ENCODE results near the gene DENND6A.

Gene DENND6A

DNA sequence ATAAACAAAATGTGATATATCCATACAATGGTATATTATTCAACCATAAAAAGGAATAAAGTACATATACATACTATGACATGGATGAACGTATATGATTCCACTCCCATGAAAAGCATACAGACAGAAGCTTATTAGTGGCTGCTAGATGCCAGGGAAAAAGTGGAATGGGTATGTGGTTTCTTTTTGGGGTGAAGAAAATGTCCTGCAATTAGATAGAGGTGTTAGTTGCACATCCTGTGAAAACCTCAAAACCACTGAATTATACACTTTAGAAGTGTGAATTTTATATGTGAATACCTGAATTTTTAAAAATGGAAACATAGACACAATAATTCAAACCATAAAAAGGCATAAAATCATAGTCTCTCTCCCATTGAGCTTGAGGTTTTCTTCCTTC lies 11.2 kb downstream of the DENND6A start:
- H3K27me3 ChIP-seq (replicated peaks), result no peaks in the 10 kb centered on the region
- H3K4me3 ChIP-seq (ENCODE audit: low read depth, low read length), result no peak overlapping the region
- TF ChIP-seq, protein P1, sequence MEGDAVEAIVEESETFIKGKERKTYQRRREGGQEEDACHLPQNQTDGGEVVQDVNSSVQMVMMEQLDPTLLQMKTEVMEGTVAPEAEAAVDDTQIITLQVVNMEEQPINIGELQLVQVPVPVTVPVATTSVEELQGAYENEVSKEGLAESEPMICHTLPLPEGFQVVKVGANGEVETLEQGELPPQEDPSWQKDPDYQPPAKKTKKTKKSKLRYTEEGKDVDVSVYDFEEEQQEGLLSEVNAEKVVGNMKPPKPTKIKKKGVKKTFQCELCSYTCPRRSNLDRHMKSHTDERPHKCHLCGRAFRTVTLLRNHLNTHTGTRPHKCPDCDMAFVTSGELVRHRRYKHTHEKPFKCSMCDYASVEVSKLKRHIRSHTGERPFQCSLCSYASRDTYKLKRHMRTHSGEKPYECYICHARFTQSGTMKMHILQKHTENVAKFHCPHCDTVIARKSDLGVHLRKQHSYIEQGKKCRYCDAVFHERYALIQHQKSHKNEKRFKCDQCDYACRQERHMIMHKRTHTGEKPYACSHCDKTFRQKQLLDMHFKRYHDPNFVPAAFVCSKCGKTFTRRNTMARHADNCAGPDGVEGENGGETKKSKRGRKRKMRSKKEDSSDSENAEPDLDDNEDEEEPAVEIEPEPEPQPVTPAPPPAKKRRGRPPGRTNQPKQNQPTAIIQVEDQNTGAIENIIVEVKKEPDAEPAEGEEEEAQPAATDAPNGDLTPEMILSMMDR (IDR thresholded peaks at IDR 0.05; ENCODE audit: low read depth, low read length, missing control alignments), result no peak
- H3K36me3 ChIP-seq (replicated peaks), result no peaks in the 10 kb centered on the region
- no peak overlapping the region for H3K27ac ChIP-seq
- DNase-seq, result no peak
- in situ Hi-C loops (cut with HindIII; ENCODE audit: low pct_ligation_motif_present, low sequenced_read_pairs), result no loop called here

DNA sequence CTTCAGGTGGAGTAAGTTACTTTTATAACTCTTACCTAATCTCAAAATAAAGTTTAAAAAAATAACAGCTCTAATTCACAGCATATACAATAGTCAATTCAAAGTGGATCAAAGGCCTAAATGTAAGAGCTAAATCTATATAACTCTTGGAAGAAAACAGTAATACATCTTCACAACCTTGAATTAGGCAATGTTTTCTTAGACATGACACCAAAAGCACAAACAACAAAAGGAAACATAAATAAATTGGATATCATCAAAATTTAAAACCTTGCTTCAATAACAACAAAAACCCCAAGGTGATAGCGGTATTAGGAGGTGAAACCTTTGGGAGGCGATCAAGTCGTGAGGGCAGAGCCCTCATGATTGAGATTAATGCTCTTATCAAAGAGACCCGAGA lies 12.8 kb downstream of the DENND6A start:
- Histone ChIP-seq H3K4me3 (ENCODE audit: low read depth, low read length) (no peak overlapping the region), H3K27ac (no peak overlapping the region), H3K36me3 (replicated peaks) (no peaks in the 10 kb centered on the region), H3K27me3 (replicated peaks) (no peaks in the 10 kb centered on the region)
- in situ Hi-C loops (cut with HindIII; ENCODE audit: low pct_ligation_motif_present, low sequenced_read_pairs), result no loop called here
- TF ChIP-seq, protein P1 (IDR thresholded peaks at IDR 0.05; ENCODE audit: low read depth, low read length, missing control alignments), result no peak
- DNase-seq, result no peak

DNA sequence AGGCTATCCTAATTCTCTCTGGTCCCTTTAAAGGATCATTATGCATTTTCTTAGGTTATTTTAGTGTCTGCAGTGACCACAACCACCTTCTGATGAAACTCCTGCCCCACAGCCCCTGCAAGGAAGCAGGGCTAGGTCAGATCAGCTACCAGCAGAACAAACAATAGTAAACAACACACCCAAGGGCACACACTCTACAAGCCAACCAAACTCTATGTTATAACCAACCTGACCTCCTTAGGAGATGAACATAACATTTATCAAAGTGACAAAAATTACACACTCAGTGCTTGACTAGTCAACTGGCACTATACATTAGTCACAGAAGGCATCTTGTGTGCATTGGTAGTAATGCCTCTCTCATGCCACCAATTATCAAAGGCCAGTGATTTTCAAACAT lies 17.3 kb downstream of the DENND6A start:
- TF ChIP-seq, protein P1 (IDR thresholded peaks at IDR 0.05; ENCODE audit: low read depth, low read length, missing control alignments), result no peak
- Histone ChIP-seq H3K36me3 (replicated peaks) (no peaks in the 10 kb centered on the region), H3K27me3 (replicated peaks) (no peaks in the 10 kb centered on the region), H3K27ac (no peak overlapping the region), H3K4me3 (ENCODE audit: low read depth, low read length) (no peak overlapping the region)
- in situ Hi-C loops (cut with HindIII; ENCODE audit: low pct_ligation_motif_present, low sequenced_read_pairs), result no loop called here
- no peak for DNase-seq

DNA sequence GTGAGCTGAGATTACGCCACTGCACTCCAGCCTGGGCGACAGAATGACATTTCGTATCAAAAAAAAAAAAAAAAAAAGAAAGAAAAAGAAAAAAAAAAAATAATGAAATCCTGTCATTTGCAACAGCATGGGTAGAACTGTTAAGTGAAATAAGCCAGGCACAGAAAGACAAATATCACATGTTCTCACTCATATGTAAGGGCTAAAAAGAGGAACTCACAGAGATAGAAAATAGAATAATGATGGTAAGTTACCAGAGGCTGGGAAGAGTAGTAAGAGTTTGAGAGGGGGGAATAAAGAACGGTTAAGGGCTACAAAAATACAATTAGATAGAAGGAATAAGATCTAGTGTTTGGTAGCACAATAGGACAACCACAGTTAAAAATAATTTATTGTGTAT lies 19.7 kb downstream of the DENND6A start:
- H3K36me3 ChIP-seq (replicated peaks), result no peaks in the 10 kb centered on the region
- H3K27ac ChIP-seq, result no peak overlapping the region
- in situ Hi-C loops (cut with HindIII; ENCODE audit: low pct_ligation_motif_present, low sequenced_read_pairs), result no loop called here
- TF ChIP-seq, protein P1 (IDR thresholded peaks at IDR 0.05; ENCODE audit: low read depth, low read length, missing control alignments), result no peak
- H3K27me3 ChIP-seq (replicated peaks), result no peaks in the 10 kb centered on the region
- H3K4me3 ChIP-seq (ENCODE audit: low read depth, low read length), result no peak overlapping the region
- DNase-seq, result no peak

DNA sequence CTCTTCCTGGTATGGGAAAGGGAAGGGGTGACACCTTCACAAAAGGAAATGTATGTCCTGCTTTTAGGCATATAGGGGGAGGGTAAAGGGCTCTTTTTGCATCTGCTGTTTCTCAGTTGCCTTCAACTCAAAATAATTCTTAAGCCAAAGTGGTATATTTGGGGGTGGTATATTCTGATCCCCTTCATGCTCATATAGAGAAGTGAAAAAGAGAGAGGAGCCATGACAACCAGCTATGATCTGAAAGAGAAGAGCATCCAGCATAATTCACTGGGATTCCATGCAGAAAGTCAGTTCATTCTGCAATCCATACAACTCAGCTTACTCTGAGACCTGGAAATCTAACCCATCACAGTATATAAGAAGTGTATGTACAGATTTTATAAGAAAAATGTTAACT lies 22.3 kb downstream of the DENND6A start:
- no peaks in the 10 kb centered on the region for H3K27me3 ChIP-seq (replicated peaks)
- TF ChIP-seq, protein P1 (IDR thresholded peaks at IDR 0.05; ENCODE audit: low read depth, low read length, missing control alignments), result no peak
- no peak overlapping the region for H3K27ac ChIP-seq
- DNase-seq, result no peak
- H3K4me3 ChIP-seq (ENCODE audit: low read depth, low read length), result no peak overlapping the region
- no peaks in the 10 kb centered on the region for H3K36me3 ChIP-seq (replicated peaks)
- in situ Hi-C loops (cut with HindIII; ENCODE audit: low pct_ligation_motif_present, low sequenced_read_pairs), result no loop called here

DNA sequence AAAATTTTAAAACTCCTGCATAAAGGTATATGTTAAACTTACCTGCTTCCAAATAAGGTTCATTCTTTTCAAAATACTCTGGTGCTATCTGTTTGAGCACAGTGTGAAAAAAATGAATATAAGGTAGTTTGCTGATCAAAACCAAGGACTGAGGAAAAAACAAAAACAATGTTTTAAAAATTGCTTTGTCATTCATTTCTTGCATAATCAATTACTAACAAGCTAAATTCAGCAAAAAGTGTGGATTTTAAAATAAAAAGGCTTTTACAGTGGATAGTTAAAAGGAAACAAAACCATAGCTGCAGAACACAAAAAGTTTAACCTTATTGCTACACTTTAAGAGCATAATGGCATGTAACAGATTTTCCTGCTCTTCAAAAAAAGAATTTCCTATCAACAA lies 31.5 kb downstream of the DENND6A start:
- DNase-seq, result no peak
- Histone ChIP-seq H3K4me3 (ENCODE audit: low read depth, low read length) (no peak overlapping the region), H3K36me3 (replicated peaks) (peaks cover 14% of the 10 kb centered on the region), H3K27me3 (replicated peaks) (no peaks in the 10 kb centered on the region), H3K27ac (no peak overlapping the region)
- in situ Hi-C loops (cut with HindIII; ENCODE audit: low pct_ligation_motif_present, low sequenced_read_pairs), result no loop called here
- TF ChIP-seq, protein P1 (IDR thresholded peaks at IDR 0.05; ENCODE audit: low read depth, low read length, missing control alignments), result no peak

Measured in brain microvascular endothelial cell (primary cell).